DMS79 treated with DMSO at 0.1 percent for 48 hours (cell line): ENCODE results near the gene OR6V1.
"Not testable (repeated sequence)": the region's sequence is repeated elsewhere in the genome, so short reads cannot be mapped to it uniquely, and the experiment has no call there.

Experiments
- DNase-seq: peaks from one replicate; lab custom pipeline; 2025; lab: John Stamatoyannopoulos, UW

OR6V1 gene

GRCh38 chr7:143042790-143043271 lies 9.3 kb upstream of the OR6V1 start:
- no peak for DNase-seq

- no peak for DNase-seq
Measured at GRCh38 chr7:143043391-143043790, 8.8 kb upstream of the OR6V1 start.

- DNase-seq, result no peak
Measured at GRCh38 chr7:143046426-143046851, 5.7 kb upstream of the OR6V1 start.

GRCh38 chr7:143047326-143047725 lies 4.8 kb upstream of the OR6V1 start:
- DNase-seq, result no peak

GRCh38 chr7:143048827-143049226 lies 3.3 kb upstream of the OR6V1 start:
- DNase-seq, result no peak

GRCh38 chr7:143049362-143049761 lies 2.8 kb upstream of the OR6V1 start:
- no peak for DNase-seq

GRCh38 chr7:143050931-143051330 lies 1.2 kb upstream of the OR6V1 start:
- DNase-seq, result no peak

GRCh38 chr7:143054621-143055020 lies 2.5 kb downstream of the OR6V1 start:
- no peak for DNase-seq

GRCh38 chr7:143055754-143056153 lies 3.6 kb downstream of the OR6V1 start:
- no peak for DNase-seq

GRCh38 chr7:143063741-143064140 lies 11.6 kb downstream of the OR6V1 start:
- no peak for DNase-seq

- no peak for DNase-seq
Measured at GRCh38 chr7:143068446-143068845, 16.3 kb downstream of the OR6V1 start.

GRCh38 chr7:143069912-143070500 lies 17.9 kb downstream of the OR6V1 start:
- DNase-seq, result no peak

GRCh38 chr7:143073556-143073955 lies 21.4 kb downstream of the OR6V1 start:
- DNase-seq, result no peak

GRCh38 chr7:143074141-143074540 lies 22.0 kb downstream of the OR6V1 start:
- no peak for DNase-seq

GRCh38 chr7:143085109-143085508 lies 33.0 kb downstream of the OR6V1 start:
- no peak for DNase-seq

GRCh38 chr7:143085610-143086009 lies 33.5 kb downstream of the OR6V1 start:
- DNase-seq, result not testable (repeated sequence)

- DNase-seq, result not testable (repeated sequence)
Measured at GRCh38 chr7:143088549-143089231, 36.5 kb downstream of the OR6V1 start.

GRCh38 chr7:143096146-143096545 lies 44.0 kb downstream of the OR6V1 start:
- no peak for DNase-seq

GRCh38 chr7:143099579-143099978 lies 47.4 kb downstream of the OR6V1 start:
- DNase-seq, result not testable (repeated sequence)
